ENCODE data around the gene STAT6. TPM values are rescaled to one million over a fixed set of nuclear protein-coding genes. Genes with fewer than 3 reads are reported as not detected.

Gene STAT6
- total RNA-seq, 1 donor from 2014 or later: 269 TPM

- DNase-seq: no peak
- no peak for ATAC-seq
- no peaks in the 10 kb centered on the region for H3K9me3 ChIP-seq
- intact Hi-C loops (cut with DNase I): no loop called here
- H3K27me3 ChIP-seq (ENCODE audit: low read depth): no peaks in the 10 kb centered on the region
- H3K36me3 ChIP-seq: peaks cover 70% of the 10 kb centered on the region
- H3K27ac ChIP-seq: no peak overlapping the region
- H3K4me3 ChIP-seq: no peak overlapping the region
- no peak for TF ChIP-seq CTCF (IDR thresholded peaks at IDR 0.05)
- peaks cover 60% of the 10 kb centered on the region for H3K4me1 ChIP-seq
Measured at GRCh38 chr12:57143454-57143853, 32.3 kb upstream of the STAT6 start.

GRCh38 chr12:57142727-57143126, 31.6 kb upstream of the STAT6 start:
- H3K36me3 ChIP-seq: peaks cover 70% of the 10 kb centered on the region
- peaks cover 60% of the 10 kb centered on the region for H3K4me1 ChIP-seq
- no peaks in the 10 kb centered on the region for H3K9me3 ChIP-seq
- ATAC-seq: no peak
- no peaks in the 10 kb centered on the region for H3K27me3 ChIP-seq (ENCODE audit: low read depth)
- no peak for TF ChIP-seq CTCF (IDR thresholded peaks at IDR 0.05)
- no peak for DNase-seq
- no peak overlapping the region for H3K27ac ChIP-seq
- intact Hi-C loops (cut with DNase I): no loop called here
- no peak overlapping the region for H3K4me3 ChIP-seq

GRCh38 chr12:57142121-57142520, 31.0 kb upstream of the STAT6 start:
- no peak overlapping the region for H3K4me3 ChIP-seq
- H3K27me3 ChIP-seq (ENCODE audit: low read depth): no peaks in the 10 kb centered on the region
- DNase-seq (no peak), ATAC-seq (no peak)
- peak overlapping the region; percentile 24 for H3K27ac ChIP-seq
- H3K9me3 ChIP-seq: no peaks in the 10 kb centered on the region
- H3K36me3 ChIP-seq: peaks cover 70% of the 10 kb centered on the region
- intact Hi-C loops (cut with DNase I): no loop called here
- H3K4me1 ChIP-seq: peaks cover 60% of the 10 kb centered on the region
- TF ChIP-seq CTCF (IDR thresholded peaks at IDR 0.05): no peak

- no peaks in the 10 kb centered on the region for H3K27me3 ChIP-seq (ENCODE audit: low read depth)
- no peak for ATAC-seq
- DNase-seq: no peak
- TF ChIP-seq CTCF (IDR thresholded peaks at IDR 0.05): no peak
- H3K9me3 ChIP-seq: no peaks in the 10 kb centered on the region
- H3K27ac ChIP-seq: no peak overlapping the region
- peaks cover 63% of the 10 kb centered on the region for H3K36me3 ChIP-seq
- intact Hi-C loops (cut with DNase I): no loop called here
- no peak overlapping the region for H3K4me3 ChIP-seq
- H3K4me1 ChIP-seq: peaks cover 60% of the 10 kb centered on the region
Measured at GRCh38 chr12:57141249-57141648, 30.1 kb upstream of the STAT6 start.

GRCh38 chr12:57139796-57140649, 28.9 kb upstream of the STAT6 start:
- Histone ChIP-seq H3K36me3 (peaks cover 50% of the 10 kb centered on the region), H3K4me1 (peaks cover 60% of the 10 kb centered on the region), H3K27ac (no peak overlapping the region), H3K4me3 (no peak overlapping the region), H3K9me3 (no peaks in the 10 kb centered on the region), H3K27me3 (ENCODE audit: low read depth) (no peaks in the 10 kb centered on the region)
- intact Hi-C loops (cut with DNase I): no loop called here
- ATAC-seq (no peak), DNase-seq (no peak)
- TF ChIP-seq CTCF (IDR thresholded peaks at IDR 0.05): no peak
